Gastrocnemius medialis (tissue), 4 donors: ENCODE results near the gene PHF2. TPM values are rescaled to one million over a fixed set of nuclear protein-coding genes. Genes with fewer than 3 reads are reported as not detected.
A peak's percentile ranks its signal among the peaks of the same experiment; 100 is the strongest.

ENCODE experiments used
- ATAC-seq, 2 donors: fragments of 150-250 bp; one replicate each; pipeline ENCODE4 v1.9.1; 2016
- DNase-seq, 2 donors: peaks; one replicate each; pipeline ENCODE4 v3.0.0-alpha.2; 2019
- H3K27ac ChIP-seq, 4 donors: fragments of 200-600 bp; sonication (generic); 1 replicate in 1 of 4; 2 replicates in 3 of 4; pipeline ENCODE4 v1.5.1; 2016 to 2018; ENCODE audit warnings: mild to moderate bottlenecking in 2 of 4, moderate library complexity in 1 of 4
- H3K27me3 ChIP-seq, 3 donors: fragments of 200-600 bp; sonication (generic) in 2 of 3; 1 replicate in 1 of 3; 2 replicates in 2 of 3; pipeline versions ENCODE4 v1.5.1 to v1.6.0; 2016 to 2019; ENCODE audit warnings: mild to moderate bottlenecking in 1 of 3, moderate library complexity in 1 of 3
- H3K36me3 ChIP-seq, 2 donors: fragments of 200-600 bp; sonication (generic) in 1 of 2; one replicate each; pipeline ENCODE4 v1.5.1; 2017 to 2018
- H3K4me1 ChIP-seq, 2 donors: fragments of 200-600 bp; sonication (generic) in 1 of 2; one replicate each; pipeline ENCODE4 v1.5.1; 2016 to 2017; ENCODE audit warnings: mild to moderate bottlenecking in 2 of 2
- H3K4me3 ChIP-seq, 4 donors: fragments of 200-600 bp; sonication (generic) in 3 of 4; 1 replicate in 1 of 4; 2 replicates in 3 of 4; pipeline ENCODE4 v1.5.1; 2016 to 2019; ENCODE audit warnings: mild to moderate bottlenecking in 2 of 4
- H3K9me3 ChIP-seq, 3 donors: fragments of 200-600 bp; sonication (generic) in 2 of 3; 1 replicate in 1 of 3; 2 replicates in 2 of 3; pipeline ENCODE4 v1.5.1; 2016 to 2019
- CTCF ChIP-seq, 5 experiments: fragments of 450-650 bp in 3 of 5; fragments of 200-600 bp in 2 of 5; sonication (generic) in 2 of 5; IDR thresholded peaks in 4 of 5; conservative IDR thresholded peaks in 1 of 5; 1 replicate in 4 of 5; 2 replicates in 1 of 5; pipeline ENCODE4 v1.5.1; 2016 to 2019; ENCODE audit warnings: antibody characterized with exemption in 5 of 5, mild to moderate bottlenecking in 3 of 5, moderate library complexity in 3 of 5
- POLR2A ChIP-seq, 2 donors: fragments of 450-650 bp; IDR thresholded peaks; one replicate each; pipeline ENCODE4 v1.6.1; 2017; ENCODE audit warnings: antibody characterized with exemption in 2 of 2, mild to moderate bottlenecking in 2 of 2, moderate library complexity in 2 of 2
- in situ Hi-C, 4 donors: fragments of 200-750 bp; cut with MboI; loops; one replicate each; pipeline versions ENCODE4 v1.15.0 to v1.8.0; 2017; ENCODE audit warnings: low sequenced_read_pairs in 4 of 4
- intact Hi-C: fragments of 100-400 bp; cut with DNase I; formaldehyde crosslinking; loops from one replicate; pipeline ENCODE4 v1.15.1; 2023; ENCODE audit warnings: low total_unique reads
- total RNA-seq, 4 donors: library from RNA; depleted of rRNA; stranded (reverse); fragments of >200 nt; gene quantifications; one replicate each; pipeline versions ENCODE4 v1.1.0 to v1.2.3, GENCODE V29; 2016

Gene PHF2
- total RNA-seq, 4 donors from 2014 or later = 18.8 to 24.3 (median 21.9) TPM

GRCh38 chr9:93600504-93600903 lies 24.1 kb downstream of the PHF2 start:
- H3K36me3 ChIP-seq = no peaks in the 10 kb centered on the region
- intact Hi-C loops (no loop called here), in situ Hi-C loops (no loop called here)
- H3K4me1 ChIP-seq = peaks cover 28 to 52% of the 10 kb centered on the region in 2 donors
- TF ChIP-seq POLR2A (IDR thresholded peaks at IDR 0.05) = no peak
- TF ChIP-seq CTCF (IDR thresholded peaks at IDR 0.05 in 4 of 5, conservative IDR thresholded peaks at IDR 0.05 in 1 of 5) = no peak
- ATAC-seq = peak in 1 of 2 donors; percentile 47
- no peak overlapping the region for H3K27ac ChIP-seq
- H3K4me3 ChIP-seq = no peak overlapping the region
- H3K9me3 ChIP-seq = no peaks in the 10 kb centered on the region
- H3K27me3 ChIP-seq = no peaks in the 10 kb centered on the region
- DNase-seq = no peak

GRCh38 chr9:93601063-93601462 lies 24.7 kb downstream of the PHF2 start:
- Histone ChIP-seq H3K27ac (no peak overlapping the region), H3K4me3 (no peak overlapping the region), H3K4me1 (peaks cover 28 to 52% of the 10 kb centered on the region in 2 donors), H3K36me3 (no peaks in the 10 kb centered on the region), H3K9me3 (no peaks in the 10 kb centered on the region), H3K27me3 (no peaks in the 10 kb centered on the region)
- DNase-seq (no peak), ATAC-seq (no peak)
- intact Hi-C loops (no loop called here), in situ Hi-C loops (no loop called here)
- no peak for TF ChIP-seq CTCF (IDR thresholded peaks at IDR 0.05 in 4 of 5, conservative IDR thresholded peaks at IDR 0.05 in 1 of 5)
- TF ChIP-seq POLR2A (IDR thresholded peaks at IDR 0.05) = no peak

GRCh38 chr9:93601666-93602065 lies 25.3 kb downstream of the PHF2 start:
- intact Hi-C loops = no loop called here

GRCh38 chr9:93603011-93603410 lies 26.6 kb downstream of the PHF2 start:
- Histone ChIP-seq H3K27me3 (no peaks in the 10 kb centered on the region), H3K36me3 (no peaks in the 10 kb centered on the region), H3K9me3 (no peaks in the 10 kb centered on the region), H3K4me3 (no peak overlapping the region), H3K4me1 (peaks cover 28 to 48% of the 10 kb centered on the region in 2 donors), H3K27ac (no peak overlapping the region)
- ATAC-seq = no peak
- DNase-seq = no peak
- in situ Hi-C loops = no loop called here
- TF ChIP-seq POLR2A (IDR thresholded peaks at IDR 0.05) (no peak), CTCF (IDR thresholded peaks at IDR 0.05 in 4 of 5, conservative IDR thresholded peaks at IDR 0.05 in 1 of 5) (no peak)
- intact Hi-C loops = no loop called here

More at GRCh38 chr9:93601666-93602065, 25.3 kb downstream of the PHF2 start:
- Histone ChIP-seq H3K27me3 (no peaks in the 10 kb centered on the region), H3K36me3 (no peaks in the 10 kb centered on the region), H3K9me3 (no peaks in the 10 kb centered on the region), H3K4me3 (no peak overlapping the region), H3K27ac (no peak overlapping the region), H3K4me1 (peaks cover 28 to 48% of the 10 kb centered on the region in 2 donors)
- in situ Hi-C loops = no loop called here
- ATAC-seq (no peak), DNase-seq (no peak)
- TF ChIP-seq CTCF (IDR thresholded peaks at IDR 0.05 in 4 of 5, conservative IDR thresholded peaks at IDR 0.05 in 1 of 5) (no peak), POLR2A (IDR thresholded peaks at IDR 0.05) (no peak)

- Histone ChIP-seq H3K27me3 (no peaks in the 10 kb centered on the region), H3K4me3 (no peak overlapping the region), H3K4me1 (peaks cover 26 to 40% of the 10 kb centered on the region in 2 donors), H3K9me3 (no peaks in the 10 kb centered on the region), H3K27ac (no peak overlapping the region), H3K36me3 (no peaks in the 10 kb centered on the region)
- in situ Hi-C loops = no loop called here
- ATAC-seq = no peak
- TF ChIP-seq CTCF (IDR thresholded peaks at IDR 0.05 in 4 of 5, conservative IDR thresholded peaks at IDR 0.05 in 1 of 5) (no peak), POLR2A (IDR thresholded peaks at IDR 0.05) (no peak)
- DNase-seq = no peak
- intact Hi-C loops = no loop called here
These were observed 27.5 kb downstream of the PHF2 start for GRCh38 chr9:93603906-93604326.
